Activated CD4-positive, alpha-beta T cell treated with anti-CD3 and anti-CD28 coated beads for 24 hours (primary cell): ENCODE results near the gene CEP170B.
"Not testable (repeated sequence)": the region's sequence is repeated elsewhere in the genome, so short reads cannot be mapped to it uniquely, and the experiment has no call there.

Source experiments
- DNase-seq, 2 donors: peaks; one replicate each; pipeline ENCODE4 v3.0.0-alpha.2; 2020; ENCODE audit warnings: low read depth in 2 of 2

Gene CEP170B

GRCh38 chr14:104865081-104865630, at the start of gene CEP170B:
CEP170B (plus strand) TSS chr14:104865268; CDS start chr14:104868451, 3,183 bp downstream.
- no peak for DNase-seq

GRCh38 chr14:104816616-104816884, 48.5 kb upstream of the CEP170B start:
- no peak for DNase-seq

GRCh38 chr14:104817930-104818713, 46.9 kb upstream of the CEP170B start:
- no peak for DNase-seq

- no peak for DNase-seq
Observed at GRCh38 chr14:104818714-104819161, 46.3 kb upstream of the CEP170B start.

- no peak for DNase-seq
Observed at GRCh38 chr14:104819361-104819781, 45.7 kb upstream of the CEP170B start.

- DNase-seq: no peak
Observed at GRCh38 chr14:104820669-104821228, 44.3 kb upstream of the CEP170B start.

- DNase-seq: no peak
Observed at GRCh38 chr14:104821229-104821945, 43.7 kb upstream of the CEP170B start.

GRCh38 chr14:104821971-104822608, 43.0 kb upstream of the CEP170B start:
- no peak for DNase-seq

- DNase-seq: no peak
Observed at GRCh38 chr14:104822821-104823615, 42.0 kb upstream of the CEP170B start.

GRCh38 chr14:104824353-104824997, 40.6 kb upstream of the CEP170B start:
- DNase-seq: no peak

- DNase-seq: peak; percentile 92 to 95
Observed at GRCh38 chr14:104826189-104826860, 38.7 kb upstream of the CEP170B start.

- DNase-seq: no peak
Observed at GRCh38 chr14:104826861-104827176, 38.2 kb upstream of the CEP170B start.

GRCh38 chr14:104827177-104828055, 37.7 kb upstream of the CEP170B start:
- peak in 1 of 2 donors; percentile 25 for DNase-seq

- DNase-seq: no peak
Observed at GRCh38 chr14:104830781-104831180, 34.3 kb upstream of the CEP170B start.

- DNase-seq: not testable (repeated sequence)
Observed at GRCh38 chr14:104836171-104836935, 28.7 kb upstream of the CEP170B start.

GRCh38 chr14:104841730-104842129, 23.3 kb upstream of the CEP170B start:
- DNase-seq: no peak

- no peak for DNase-seq
Observed at GRCh38 chr14:104843006-104843405, 22.1 kb upstream of the CEP170B start.
